ENCODE data around the gene RAD18. TPM values are rescaled to one million over a fixed set of nuclear protein-coding genes. Genes with fewer than 3 reads are reported as not detected.

The RAD18 gene, protein sequence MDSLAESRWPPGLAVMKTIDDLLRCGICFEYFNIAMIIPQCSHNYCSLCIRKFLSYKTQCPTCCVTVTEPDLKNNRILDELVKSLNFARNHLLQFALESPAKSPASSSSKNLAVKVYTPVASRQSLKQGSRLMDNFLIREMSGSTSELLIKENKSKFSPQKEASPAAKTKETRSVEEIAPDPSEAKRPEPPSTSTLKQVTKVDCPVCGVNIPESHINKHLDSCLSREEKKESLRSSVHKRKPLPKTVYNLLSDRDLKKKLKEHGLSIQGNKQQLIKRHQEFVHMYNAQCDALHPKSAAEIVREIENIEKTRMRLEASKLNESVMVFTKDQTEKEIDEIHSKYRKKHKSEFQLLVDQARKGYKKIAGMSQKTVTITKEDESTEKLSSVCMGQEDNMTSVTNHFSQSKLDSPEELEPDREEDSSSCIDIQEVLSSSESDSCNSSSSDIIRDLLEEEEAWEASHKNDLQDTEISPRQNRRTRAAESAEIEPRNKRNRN
- total RNA-seq (2022; extraction: Qiagen RNA extraction), result 11.8 to 14.4 TPM (median 14.0 TPM) in 5 replicates

DNA sequence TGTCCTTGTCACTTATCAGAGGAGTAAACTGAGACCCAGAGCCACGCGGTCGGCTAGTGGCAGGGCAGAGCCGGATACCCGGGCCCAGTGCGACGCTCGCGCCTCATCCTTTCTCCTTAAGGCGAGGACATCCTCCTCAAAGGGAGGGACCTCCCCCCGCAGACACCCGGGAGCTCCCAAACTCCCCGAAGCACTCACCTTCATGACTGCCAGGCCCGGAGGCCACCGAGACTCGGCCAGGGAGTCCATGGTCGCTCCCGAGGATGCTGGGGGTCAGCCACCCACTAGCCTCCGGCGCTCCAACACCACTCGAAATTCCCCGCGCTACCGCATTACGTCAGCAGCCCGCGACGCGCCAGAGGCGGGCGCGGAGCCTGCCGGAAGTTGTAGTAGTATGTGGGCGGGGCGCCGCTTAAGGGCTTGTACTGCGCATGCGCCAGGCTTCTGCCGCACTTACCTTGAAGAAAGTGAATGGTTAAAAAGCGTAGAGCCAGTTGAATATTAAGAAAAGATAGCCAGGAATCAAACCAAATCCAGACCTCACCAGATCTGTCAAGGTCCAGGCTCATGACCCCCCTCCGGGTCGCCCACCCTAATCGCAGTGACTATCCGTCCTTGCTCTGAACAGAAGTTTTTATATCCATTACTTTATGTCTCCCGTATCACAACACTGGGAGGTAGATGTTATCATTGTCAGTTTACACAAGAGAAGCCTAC, at the start of gene RAD18:
Gene RAD18 (minus strand): TSS at position 336 of the 717 bp plus-strand sequence. CDS start 87 bp downstream, at position 249.

Other genes starting within 250 kb of the RAD18 start
- gene CAV3, start 229.7 kb downstream of the RAD18 start, total RNA-seq (2022; extraction: Qiagen RNA extraction), result 0.14 TPM in 1 of 5 replicates, not detected in the others
- gene OXTR, start 193.9 kb downstream of the RAD18 start, total RNA-seq (2022; extraction: Qiagen RNA extraction), result 9.1 to 11.4 TPM (median 10.4 TPM) in 5 replicates